Gastrocnemius medialis (tissue), 4 donors: ENCODE results near the gene ST7.

Source experiments
- POLR2A ChIP-seq, 2 donors: fragments of 450-650 bp; IDR thresholded peaks; one replicate each; pipeline ENCODE4 v1.6.1; 2017; ENCODE audit warnings: antibody characterized with exemption in 2 of 2, mild to moderate bottlenecking in 2 of 2, moderate library complexity in 2 of 2
- TF ChIP-seq, protein P1 (sequence below), 5 experiments: fragments of 450-650 bp in 3 of 5; fragments of 200-600 bp in 2 of 5; sonication (generic) in 2 of 5; IDR thresholded peaks in 4 of 5; conservative IDR thresholded peaks in 1 of 5; 1 replicate in 4 of 5; 2 replicates in 1 of 5; pipeline ENCODE4 v1.5.1; 2016 to 2019; ENCODE audit warnings: antibody characterized with exemption in 5 of 5, mild to moderate bottlenecking in 3 of 5, moderate library complexity in 3 of 5

GRCh38 chr7:116951366-116952292, 1.7 kb upstream of the ST7 start:
- no peak for TF ChIP-seq POLR2A (IDR thresholded peaks at IDR 0.05)
- TF ChIP-seq, protein P1, sequence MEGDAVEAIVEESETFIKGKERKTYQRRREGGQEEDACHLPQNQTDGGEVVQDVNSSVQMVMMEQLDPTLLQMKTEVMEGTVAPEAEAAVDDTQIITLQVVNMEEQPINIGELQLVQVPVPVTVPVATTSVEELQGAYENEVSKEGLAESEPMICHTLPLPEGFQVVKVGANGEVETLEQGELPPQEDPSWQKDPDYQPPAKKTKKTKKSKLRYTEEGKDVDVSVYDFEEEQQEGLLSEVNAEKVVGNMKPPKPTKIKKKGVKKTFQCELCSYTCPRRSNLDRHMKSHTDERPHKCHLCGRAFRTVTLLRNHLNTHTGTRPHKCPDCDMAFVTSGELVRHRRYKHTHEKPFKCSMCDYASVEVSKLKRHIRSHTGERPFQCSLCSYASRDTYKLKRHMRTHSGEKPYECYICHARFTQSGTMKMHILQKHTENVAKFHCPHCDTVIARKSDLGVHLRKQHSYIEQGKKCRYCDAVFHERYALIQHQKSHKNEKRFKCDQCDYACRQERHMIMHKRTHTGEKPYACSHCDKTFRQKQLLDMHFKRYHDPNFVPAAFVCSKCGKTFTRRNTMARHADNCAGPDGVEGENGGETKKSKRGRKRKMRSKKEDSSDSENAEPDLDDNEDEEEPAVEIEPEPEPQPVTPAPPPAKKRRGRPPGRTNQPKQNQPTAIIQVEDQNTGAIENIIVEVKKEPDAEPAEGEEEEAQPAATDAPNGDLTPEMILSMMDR (IDR thresholded peaks at IDR 0.05 in 4 of 5, conservative IDR thresholded peaks at IDR 0.05 in 1 of 5), result no peak
